Parathyroid adenoma (tissue), 2 donors: ENCODE measurements around the gene CCDC141.

Source experiments
- H2AFZ ChIP-seq: fragments of 300-600 bp; sonication (generic); one replicate; pipeline ENCODE4 v1.7.0; 2017; ENCODE audit warnings: antibody characterized with exemption, mild to moderate bottlenecking
- H3K27ac ChIP-seq: fragments of 300-600 bp; sonication (generic); one replicate; pipeline ENCODE4 v1.7.0; 2017
- H3K27me3 ChIP-seq: fragments of 300-600 bp; sonication (generic); one replicate; pipeline ENCODE4 v1.7.0; 2017; ENCODE audit warnings: low read length; ENCODE audit not compliant: control insufficient read depth, insufficient read depth
- H3K36me3 ChIP-seq: fragments of 300-600 bp; sonication (generic); one replicate; pipeline ENCODE4 v1.7.0; 2017; ENCODE audit warnings: low read length; ENCODE audit not compliant: control insufficient read depth, insufficient read depth
- H3K4me1 ChIP-seq: fragments of 300-600 bp; sonication (generic); one replicate; pipeline ENCODE4 v1.7.0; 2017; ENCODE audit warnings: control low read depth
- H3K4me2 ChIP-seq: fragments of 300-600 bp; sonication (generic); one replicate; pipeline ENCODE4 v1.7.0; 2017; ENCODE audit warnings: low read length
- H3K4me3 ChIP-seq: fragments of 300-600 bp; sonication (generic); one replicate; pipeline ENCODE4 v1.7.0; 2017; ENCODE audit warnings: low read depth, low read length
- H3K79me2 ChIP-seq: fragments of 300-600 bp; sonication (generic); one replicate; pipeline ENCODE4 v1.7.0; 2017; ENCODE audit warnings: control low read depth
- H3K9ac ChIP-seq: fragments of 300-600 bp; sonication (generic); one replicate; pipeline ENCODE4 v1.7.0; 2017; ENCODE audit warnings: mild to moderate bottlenecking
- H3K9me3 ChIP-seq: fragments of 300-600 bp; sonication (generic); one replicate; pipeline ENCODE4 v1.7.0; 2017; ENCODE audit warnings: low read length; ENCODE audit not compliant: control insufficient read depth
- TF ChIP-seq, protein P1 (sequence below): fragments of 300-600 bp; sonication (generic); IDR thresholded peaks from one replicate; pipeline ENCODE4 v1.7.0; 2017; ENCODE audit warnings: antibody characterized with exemption, mild to moderate bottlenecking
- donor health status: primary hyperparathyroidism.

CCDC141 gene

GRCh38 chr2:179005976-179006375 lies 44.0 kb downstream of the CCDC141 start:
- Histone ChIP-seq H3K4me1 (no peaks in the 10 kb centered on the region), H3K27ac (no peak overlapping the region), H3K9ac (no peak overlapping the region), H3K4me3 (no peak overlapping the region), H3K79me2 (no peaks in the 10 kb centered on the region), H2AFZ (no peak overlapping the region), H3K9me3 (no peaks in the 10 kb centered on the region), H3K4me2 (no peak overlapping the region), H3K27me3 (no peaks in the 10 kb centered on the region), H3K36me3 (no peaks in the 10 kb centered on the region)
- TF ChIP-seq, protein P1, sequence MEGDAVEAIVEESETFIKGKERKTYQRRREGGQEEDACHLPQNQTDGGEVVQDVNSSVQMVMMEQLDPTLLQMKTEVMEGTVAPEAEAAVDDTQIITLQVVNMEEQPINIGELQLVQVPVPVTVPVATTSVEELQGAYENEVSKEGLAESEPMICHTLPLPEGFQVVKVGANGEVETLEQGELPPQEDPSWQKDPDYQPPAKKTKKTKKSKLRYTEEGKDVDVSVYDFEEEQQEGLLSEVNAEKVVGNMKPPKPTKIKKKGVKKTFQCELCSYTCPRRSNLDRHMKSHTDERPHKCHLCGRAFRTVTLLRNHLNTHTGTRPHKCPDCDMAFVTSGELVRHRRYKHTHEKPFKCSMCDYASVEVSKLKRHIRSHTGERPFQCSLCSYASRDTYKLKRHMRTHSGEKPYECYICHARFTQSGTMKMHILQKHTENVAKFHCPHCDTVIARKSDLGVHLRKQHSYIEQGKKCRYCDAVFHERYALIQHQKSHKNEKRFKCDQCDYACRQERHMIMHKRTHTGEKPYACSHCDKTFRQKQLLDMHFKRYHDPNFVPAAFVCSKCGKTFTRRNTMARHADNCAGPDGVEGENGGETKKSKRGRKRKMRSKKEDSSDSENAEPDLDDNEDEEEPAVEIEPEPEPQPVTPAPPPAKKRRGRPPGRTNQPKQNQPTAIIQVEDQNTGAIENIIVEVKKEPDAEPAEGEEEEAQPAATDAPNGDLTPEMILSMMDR = no peak

- H3K27ac ChIP-seq = no peak overlapping the region
- H2AFZ ChIP-seq = no peak overlapping the region
- H3K9me3 ChIP-seq = no peaks in the 10 kb centered on the region
- no peaks in the 10 kb centered on the region for H3K27me3 ChIP-seq
- H3K4me2 ChIP-seq = no peak overlapping the region
- H3K4me1 ChIP-seq = no peaks in the 10 kb centered on the region
- no peaks in the 10 kb centered on the region for H3K79me2 ChIP-seq
- TF ChIP-seq, protein P1 = no peak
- no peak overlapping the region for H3K4me3 ChIP-seq
- H3K36me3 ChIP-seq = no peaks in the 10 kb centered on the region
- H3K9ac ChIP-seq = no peak overlapping the region
Measured at GRCh38 chr2:178999476-178999875, 50.5 kb downstream of the CCDC141 start.

- Histone ChIP-seq H3K79me2 (no peaks in the 10 kb centered on the region), H3K4me1 (no peaks in the 10 kb centered on the region), H3K4me2 (no peak overlapping the region), H3K27me3 (no peaks in the 10 kb centered on the region), H3K9ac (no peak overlapping the region), H3K9me3 (no peaks in the 10 kb centered on the region), H2AFZ (no peak overlapping the region), H3K27ac (no peak overlapping the region), H3K4me3 (no peak overlapping the region), H3K36me3 (no peaks in the 10 kb centered on the region)
- TF ChIP-seq, protein P1 = no peak
Measured at GRCh38 chr2:178998539-178998938, 51.4 kb downstream of the CCDC141 start.

- H3K4me2 ChIP-seq = no peak overlapping the region
- no peak overlapping the region for H3K27ac ChIP-seq
- H3K4me3 ChIP-seq = no peak overlapping the region
- H3K36me3 ChIP-seq = no peaks in the 10 kb centered on the region
- no peaks in the 10 kb centered on the region for H3K79me2 ChIP-seq
- no peak overlapping the region for H3K9ac ChIP-seq
- no peak overlapping the region for H2AFZ ChIP-seq
- no peaks in the 10 kb centered on the region for H3K9me3 ChIP-seq
- H3K27me3 ChIP-seq = no peaks in the 10 kb centered on the region
- TF ChIP-seq, protein P1 = no peak
- H3K4me1 ChIP-seq = no peaks in the 10 kb centered on the region
Measured at GRCh38 chr2:178997477-178997876, 52.5 kb downstream of the CCDC141 start.

GRCh38 chr2:178997067-178997466 lies 52.9 kb downstream of the CCDC141 start:
- H3K79me2 ChIP-seq = no peaks in the 10 kb centered on the region
- no peak overlapping the region for H3K4me3 ChIP-seq
- no peaks in the 10 kb centered on the region for H3K36me3 ChIP-seq
- H3K4me1 ChIP-seq = no peaks in the 10 kb centered on the region
- H3K4me2 ChIP-seq = no peak overlapping the region
- H3K9me3 ChIP-seq = no peaks in the 10 kb centered on the region
- TF ChIP-seq, protein P1 = no peak
- H3K27ac ChIP-seq = no peak overlapping the region
- H2AFZ ChIP-seq = no peak overlapping the region
- no peaks in the 10 kb centered on the region for H3K27me3 ChIP-seq
- H3K9ac ChIP-seq = no peak overlapping the region
